NCI-H146 (cell line): ENCODE data around the gene CCL8.
"Not testable (repeated sequence)": the region's sequence is repeated elsewhere in the genome, so short reads cannot be mapped to it uniquely, and the experiment has no call there.

Experiments
- DNase-seq: peaks from one replicate; lab custom pipeline; 2025; lab: John Stamatoyannopoulos, UW

Gene CCL8

GRCh38 chr17:34314279-34314678 is 5.0 kb upstream of the CCL8 start:
- DNase-seq: no peak

GRCh38 chr17:34318474-34318873 is 761 bp upstream of the CCL8 start:
- no peak for DNase-seq

GRCh38 chr17:34321964-34322363 is 2.7 kb downstream of the CCL8 start:
- no peak for DNase-seq

GRCh38 chr17:34327580-34327979 is 8.3 kb downstream of the CCL8 start:
- DNase-seq: not testable (repeated sequence)

- no peak for DNase-seq
Observed at GRCh38 chr17:34337701-34338100, 18.5 kb downstream of the CCL8 start.

GRCh38 chr17:34339138-34339770 is 20.0 kb downstream of the CCL8 start:
- DNase-seq: no peak

- DNase-seq: no peak
Observed at GRCh38 chr17:34341916-34342315, 22.7 kb downstream of the CCL8 start.

GRCh38 chr17:34347063-34347462 is 27.8 kb downstream of the CCL8 start:
- no peak for DNase-seq

- DNase-seq: no peak
Observed at GRCh38 chr17:34349751-34350150, 30.5 kb downstream of the CCL8 start.

- DNase-seq: no peak
Observed at GRCh38 chr17:34351096-34351495, 31.9 kb downstream of the CCL8 start.

GRCh38 chr17:34352191-34352590 is 33.0 kb downstream of the CCL8 start:
- no peak for DNase-seq

GRCh38 chr17:34354637-34355036 is 35.4 kb downstream of the CCL8 start:
- DNase-seq: no peak

GRCh38 chr17:34356194-34356593 is 37.0 kb downstream of the CCL8 start, which contains the start of gene CCL13:
CCL13 (plus strand) TSS chr17:34356480; CDS start chr17:34356527, 47 bp downstream.
- DNase-seq: no peak

GRCh38 chr17:34357398-34357797 is 38.2 kb downstream of the CCL8 start:
- no peak for DNase-seq

GRCh38 chr17:34358631-34359030 is 39.4 kb downstream of the CCL8 start:
- no peak for DNase-seq

GRCh38 chr17:34360601-34361270 is 41.5 kb downstream of the CCL8 start:
- no peak for DNase-seq

GRCh38 chr17:34361478-34362061 is 42.3 kb downstream of the CCL8 start:
- peak; percentile 70 for DNase-seq

GRCh38 chr17:34363183-34363661 is 44.0 kb downstream of the CCL8 start, which contains the start of gene CCL1:
CCL1 (minus strand) TSS chr17:34363233; CDS start chr17:34363161, 72 bp downstream.
- no peak for DNase-seq

GRCh38 chr17:34364751-34365150 is 45.5 kb downstream of the CCL8 start:
- no peak for DNase-seq

- DNase-seq: no peak
Observed at GRCh38 chr17:34365340-34365739, 46.1 kb downstream of the CCL8 start.

- no peak for DNase-seq
Observed at GRCh38 chr17:34366010-34366409, 46.8 kb downstream of the CCL8 start.

GRCh38 chr17:34366529-34367107 is 47.4 kb downstream of the CCL8 start:
- no peak for DNase-seq
